GM12892 (cell line): Measurements from ENCODE around the gene MRPL50.

Experiments used
- POLR2A ChIP-seq: IDR thresholded peaks from 2 replicates; pipeline ENCODE4 v1.6.1; 2011; ENCODE audit warnings: low read depth, low read length, control low read depth
- POLR2AphosphoS5 ChIP-seq: IDR thresholded peaks from 2 replicates; pipeline ENCODE4 v1.6.1; 2011; ENCODE audit warnings: low read depth, low read length, control low read depth

DNA sequence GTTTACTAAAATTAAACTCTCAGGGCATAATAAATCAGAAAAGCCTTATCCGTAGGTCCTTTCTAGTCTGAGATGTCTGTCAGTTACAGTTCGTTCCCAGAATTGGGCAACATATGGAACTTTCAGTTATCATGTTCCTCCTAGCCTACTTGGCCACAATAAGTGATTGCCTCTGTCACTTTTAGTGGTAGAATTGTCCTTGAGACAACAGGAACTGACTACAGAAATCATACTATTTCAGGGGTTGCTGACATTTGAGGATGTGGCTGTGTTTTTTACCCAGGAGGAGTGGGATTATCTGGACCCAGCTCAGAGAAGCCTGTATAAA, 1.2 kb upstream of the MRPL50 start:
- TF ChIP-seq POLR2AphosphoS5 (no peak), POLR2A (no peak)
